SU-DHL-6 (cell line): ENCODE data around the gene HNRNPD.

ENCODE experiments used
- H2AFZ ChIP-seq: fragments of 200-600 bp; sonication (generic); 2 replicates; pipeline ENCODE4 v1.6.1; 2014; ENCODE audit warnings: low read depth, mild to moderate bottlenecking, moderate library complexity, mixed read lengths, antibody characterized with exemption, low read length; ENCODE audit not compliant: severe bottlenecking
- H3F3A ChIP-seq: fragments of 200-600 bp; shearing (Covaris generic); 2 replicates; pipeline ENCODE4 v1.6.0; 2016; ENCODE audit warnings: antibody characterized with exemption, mild to moderate bottlenecking; ENCODE audit not compliant: insufficient read depth
- H3K27ac ChIP-seq: fragments of 200-600 bp; sonication (generic); 2 replicates; pipeline ENCODE4 v1.5.1; 2016; ENCODE audit warnings: low read depth, mild to moderate bottlenecking, low read length, moderate library complexity, mixed read lengths
- H3K27me3 ChIP-seq: fragments of 200-600 bp; sonication (generic), shearing (Covaris generic); 2 replicates; pipeline ENCODE4 v1.6.0; 2014; ENCODE audit warnings: mild to moderate bottlenecking, low read length
- H3K36me3 ChIP-seq: fragments of 200-600 bp; sonication (generic); 2 replicates; pipeline ENCODE4 v1.6.1; 2014; ENCODE audit warnings: mild to moderate bottlenecking, low read length, mixed read lengths
- H3K4me2 ChIP-seq: fragments of 300-600, 200-600 bp; shearing (Covaris generic), sonication (generic); 2 replicates; pipeline ENCODE4 v1.6.0; 2014; ENCODE audit warnings: low read length, low read depth, mild to moderate bottlenecking; ENCODE audit not compliant: poor library complexity, severe bottlenecking
- H3K4me3 ChIP-seq: fragments of 200-600 bp; sonication (generic); 2 replicates; pipeline ENCODE4 v1.5.1; 2014; ENCODE audit warnings: antibody characterized with exemption, low read length, mild to moderate bottlenecking, mixed read lengths; ENCODE audit not compliant: insufficient read depth, poor library complexity, severe bottlenecking
- H3K79me2 ChIP-seq: fragments of 200-600 bp; sonication (generic); 2 replicates; pipeline ENCODE4 v1.6.1; 2014; ENCODE audit warnings: mild to moderate bottlenecking, low read length, moderate library complexity; ENCODE audit not compliant: insufficient read depth
- H3K9ac ChIP-seq: fragments of 200-600 bp; sonication (generic); 2 replicates; pipeline ENCODE4 v1.7.0; 2014; ENCODE audit warnings: mild to moderate bottlenecking, low read length
- H3K9me2 ChIP-seq: fragments of 200-600 bp; sonication (generic); replicated peaks from 2 replicates; pipeline ENCODE4 v1.6.1; 2014; ENCODE audit warnings: low read length; ENCODE audit not compliant: insufficient read depth
- H3K9me3 ChIP-seq: fragments of 200-600 bp; sonication (generic); 2 replicates; pipeline ENCODE4 v1.6.1; 2014; ENCODE audit warnings: low read length, mixed read lengths; ENCODE audit not compliant: insufficient read depth
- H4K20me1 ChIP-seq: fragments of 200-600 bp; sonication (generic); 2 replicates; pipeline ENCODE4 v1.6.1; 2014; ENCODE audit warnings: low read depth, mild to moderate bottlenecking, antibody characterized with exemption, low read length, moderate library complexity, mixed read lengths
- CTCF ChIP-seq: fragments of 200-600 bp; sonication (generic); IDR thresholded peaks from one replicate; pipeline ENCODE4 v1.5.1; 2017; ENCODE audit warnings: antibody characterized with exemption, mild to moderate bottlenecking, low read length, moderate library complexity; ENCODE audit not compliant: insufficient read depth, poor library complexity, severe bottlenecking
- EZH2phosphoT487 ChIP-seq: fragments of 200-600 bp; sonication (generic), shearing (Covaris generic); conservative IDR thresholded peaks from 2 replicates; pipeline ENCODE4 v1.6.1; 2018; ENCODE audit warnings: mild to moderate bottlenecking, antibody characterized with exemption, low read length, moderate library complexity, mixed read lengths

HNRNPD gene

DNA sequence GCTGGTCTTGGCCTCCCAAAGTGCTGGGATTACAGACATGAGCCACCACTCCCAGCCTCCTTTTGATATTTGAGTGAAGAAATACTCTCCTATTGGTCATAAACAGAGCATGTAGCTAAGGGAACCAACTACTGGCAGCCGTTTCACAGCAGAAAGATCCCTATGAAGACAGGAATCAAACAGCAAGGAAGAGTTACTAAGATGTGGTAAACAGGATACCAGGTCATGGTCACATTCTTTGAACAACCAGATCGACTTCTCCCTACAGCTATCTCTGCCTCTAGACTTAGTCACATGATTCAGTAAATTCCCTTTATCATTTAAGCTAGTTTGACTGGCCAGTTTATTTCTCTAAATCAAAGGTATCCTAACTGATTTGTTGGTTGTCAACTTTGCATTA is 9.0 kb upstream of the HNRNPD start:
- no peaks in the 10 kb centered on the region for H3K36me3 ChIP-seq
- no peaks in the 10 kb centered on the region for H3K9me3 ChIP-seq
- H3K27me3 ChIP-seq: no peaks in the 10 kb centered on the region
- H3K4me3 ChIP-seq: no peak overlapping the region
- no peaks in the 10 kb centered on the region for H3F3A ChIP-seq
- no peaks in the 10 kb centered on the region for H4K20me1 ChIP-seq
- TF ChIP-seq EZH2phosphoT487: no peak
- no peaks in the 10 kb centered on the region for H3K79me2 ChIP-seq
- H3K9ac ChIP-seq: no peak overlapping the region
- H3K27ac ChIP-seq: no peak overlapping the region
- H2AFZ ChIP-seq: no peak overlapping the region
- H3K9me2 ChIP-seq: no peaks in the 10 kb centered on the region
- no peak overlapping the region for H3K4me2 ChIP-seq

DNA sequence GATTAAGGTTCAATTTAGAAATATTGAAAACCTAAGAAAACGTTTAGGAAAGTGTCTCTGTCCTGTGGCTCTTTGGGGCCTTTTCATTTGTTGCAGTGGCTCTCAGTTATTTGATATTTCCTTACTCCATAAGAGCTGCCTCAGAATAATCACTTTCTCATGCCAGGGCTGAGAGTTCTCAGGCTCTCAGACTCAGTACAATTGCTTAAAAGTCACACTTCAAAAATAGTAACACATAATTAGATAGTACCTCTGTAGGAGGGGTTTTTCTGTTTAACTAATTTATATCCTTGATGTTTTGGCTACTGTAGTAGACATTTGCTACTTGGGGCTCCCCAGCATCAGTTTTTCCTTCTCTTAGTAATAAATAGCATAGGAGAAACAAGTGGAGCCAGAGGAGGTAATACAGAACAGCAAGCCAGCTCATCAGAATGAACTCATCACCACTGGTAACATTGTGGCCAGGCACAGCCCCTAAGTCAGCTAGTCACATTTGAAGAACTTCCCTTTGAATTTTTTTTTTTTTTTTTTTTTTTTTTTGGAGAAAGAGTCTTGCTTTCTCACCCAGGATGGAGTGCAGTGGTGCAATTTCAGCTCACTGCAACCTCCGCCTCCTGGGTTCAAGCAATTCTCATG is 8.0 kb upstream of the HNRNPD start:
- Histone ChIP-seq H3K36me3 (no peaks in the 10 kb centered on the region), H3K27me3 (no peaks in the 10 kb centered on the region), H3K9me2 (no peaks in the 10 kb centered on the region), H4K20me1 (no peaks in the 10 kb centered on the region), H3K9ac (no peak overlapping the region), H3K4me2 (no peak overlapping the region), H3K27ac (no peak overlapping the region), H3K79me2 (no peaks in the 10 kb centered on the region), H2AFZ (no peak overlapping the region), H3F3A (no peaks in the 10 kb centered on the region), H3K4me3 (no peak overlapping the region), H3K9me3 (no peaks in the 10 kb centered on the region)
- no peak for TF ChIP-seq EZH2phosphoT487

- no peak overlapping the region for H3K4me3 ChIP-seq
- no peak overlapping the region for H3K27ac ChIP-seq
- no peaks in the 10 kb centered on the region for H3K9me3 ChIP-seq
- H2AFZ ChIP-seq: no peak overlapping the region
- no peak overlapping the region for H3K4me2 ChIP-seq
- H3K27me3 ChIP-seq: no peaks in the 10 kb centered on the region
- H3K9ac ChIP-seq: no peak overlapping the region
- no peaks in the 10 kb centered on the region for H3K9me2 ChIP-seq
- no peaks in the 10 kb centered on the region for H4K20me1 ChIP-seq
- no peaks in the 10 kb centered on the region for H3K79me2 ChIP-seq
- TF ChIP-seq EZH2phosphoT487 (no peak), CTCF (no peak)
- H3F3A ChIP-seq: no peaks in the 10 kb centered on the region
- no peaks in the 10 kb centered on the region for H3K36me3 ChIP-seq
Measured at GRCh38 chr4:82381235-82381634, 7.4 kb upstream of the HNRNPD start.

GRCh38 chr4:82380831-82381230 is 7.0 kb upstream of the HNRNPD start:
- no peaks in the 10 kb centered on the region for H3K27me3 ChIP-seq
- no peaks in the 10 kb centered on the region for H3K79me2 ChIP-seq
- TF ChIP-seq EZH2phosphoT487: no peak
- no peak for TF ChIP-seq CTCF
- no peak overlapping the region for H3K4me2 ChIP-seq
- no peak overlapping the region for H3K27ac ChIP-seq
- H4K20me1 ChIP-seq: no peaks in the 10 kb centered on the region
- H3K9me3 ChIP-seq: no peaks in the 10 kb centered on the region
- H2AFZ ChIP-seq: no peak overlapping the region
- H3K36me3 ChIP-seq: no peaks in the 10 kb centered on the region
- H3K9ac ChIP-seq: no peak overlapping the region
- no peak overlapping the region for H3K4me3 ChIP-seq
- no peaks in the 10 kb centered on the region for H3K9me2 ChIP-seq
- H3F3A ChIP-seq: no peaks in the 10 kb centered on the region
